ENCODE results near the gene C4BPB. TPM values are rescaled to one million over a fixed set of nuclear protein-coding genes. Genes with fewer than 3 reads are reported as not detected.
A peak's percentile ranks its signal among the peaks of the same experiment; 100 is the strongest.

Gene C4BPB
- total RNA-seq, 8 experiments from 2014 or later, result 0.21 to 1.7 (median 0.81) TPM; not detected in 5

DNA sequence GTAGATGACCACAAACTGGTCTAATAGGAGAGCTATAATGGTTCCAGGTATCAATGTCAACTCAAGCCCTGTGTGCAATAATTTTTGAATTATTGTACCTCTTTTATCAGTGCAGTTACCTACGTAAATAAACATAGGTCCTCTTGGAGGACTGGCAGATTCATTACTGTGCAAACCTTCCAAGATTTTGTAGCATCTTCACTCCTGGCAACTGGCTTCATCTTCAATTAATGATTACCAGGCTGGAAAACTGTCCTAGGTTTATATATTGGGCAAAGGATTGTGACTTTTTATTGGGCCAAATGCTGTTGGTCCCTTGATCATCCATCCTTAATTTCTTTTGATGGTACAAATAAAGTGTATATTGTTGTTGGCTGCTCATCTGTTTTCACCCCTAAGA is 51.0 kb downstream of the C4BPB start:
- Histone ChIP-seq H3K4me1 (replicated peaks in 1 of 2) (no peaks in the 10 kb centered on the region), H3K4me3 (no peak overlapping the region), H3K27ac (no peak overlapping the region)
- 60 to 100% (median 100%) methylated on average over 1 of the region's 1 CpG; no CpG with 5 or more reads in 3 of the 10 experiments for WGBS, 10 experiments
- ATAC-seq (replicated peaks in 6 of 8), result no peak
- in situ Hi-C loops (cut with MboI; ENCODE audit: low pct_unique_long_range_greater_than_20kb in 2 of 9, low sequenced_read_pairs in 9 of 9, unreplicated experiment in 9 of 9), result no loop called here

DNA sequence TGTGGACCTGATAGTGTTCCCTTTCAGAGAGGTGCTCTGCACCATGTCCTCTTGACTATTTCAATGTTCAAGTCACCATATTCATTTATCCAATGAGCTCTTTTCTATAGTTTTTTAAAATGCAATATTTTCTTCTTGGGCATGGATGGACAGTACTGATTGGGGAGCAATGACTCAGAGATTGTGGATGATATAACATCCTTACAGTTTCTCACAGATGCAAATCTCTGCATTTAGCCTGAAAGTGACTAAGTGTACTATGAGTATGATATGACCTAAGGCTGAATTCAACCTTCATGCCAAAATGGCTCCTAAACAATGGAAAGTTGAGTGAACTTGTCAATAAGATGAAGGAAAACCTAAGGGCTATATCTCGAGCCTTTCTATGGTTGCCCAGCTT is 51.9 kb downstream of the C4BPB start:
- WGBS, 10 experiments, result 23 to 83% (median 42%) methylated on average over 1 of the region's 1 CpG; no CpG with 5 or more reads in 4 of the 10 experiments
- no peak overlapping the region for H3K4me3 ChIP-seq
- no peak overlapping the region for H3K27ac ChIP-seq
- ATAC-seq (replicated peaks in 6 of 8), result peak in 2 of 8 experiments; percentile 70 to 75
- no peaks in the 10 kb centered on the region for H3K4me1 ChIP-seq (replicated peaks in 1 of 2)
- in situ Hi-C loops (cut with MboI; ENCODE audit: low pct_unique_long_range_greater_than_20kb in 2 of 9, low sequenced_read_pairs in 9 of 9, unreplicated experiment in 9 of 9), result no loop called here

DNA sequence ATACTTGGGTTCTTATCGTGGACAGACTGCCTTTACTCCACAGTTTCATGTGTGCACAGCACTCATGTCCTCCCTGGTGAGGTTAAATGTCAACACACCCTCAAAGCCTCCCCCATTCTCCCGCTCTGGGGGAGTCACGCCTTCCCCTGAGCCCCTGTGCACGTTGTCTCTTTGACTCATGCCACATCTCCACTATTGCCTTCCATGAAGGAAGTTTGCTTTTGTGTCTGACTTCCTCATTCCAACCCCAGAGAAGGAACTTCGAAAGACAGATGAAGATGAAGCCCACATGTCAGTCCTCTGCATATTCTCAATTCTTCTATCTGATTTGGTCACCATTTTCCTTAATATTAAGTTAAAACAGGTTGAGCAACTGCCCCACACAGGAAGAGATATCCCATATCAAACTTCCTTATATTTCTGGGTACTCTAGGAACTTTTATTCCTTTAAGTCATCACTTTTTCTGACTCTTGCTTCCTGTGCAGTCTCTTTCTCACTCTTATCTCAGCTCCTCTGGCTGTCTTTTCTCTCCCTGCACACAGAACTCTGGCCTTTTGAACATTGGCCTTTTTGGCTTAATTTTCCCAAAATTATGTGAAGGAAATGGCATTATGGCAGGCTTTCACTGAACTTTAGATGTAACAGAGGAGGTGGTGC is 56.9 kb downstream of the C4BPB start:
- WGBS, 10 experiments, result 20 to 100% (median 62%) methylated on average over 1 to 5 of the region's 5 CpGs; no CpG with 5 or more reads in 1 of the 10 experiments
- in situ Hi-C loops (cut with MboI; ENCODE audit: low pct_unique_long_range_greater_than_20kb in 2 of 9, low sequenced_read_pairs in 9 of 9, unreplicated experiment in 9 of 9), result no loop called here
- no peak for ATAC-seq (replicated peaks in 6 of 8)
- Histone ChIP-seq H3K4me1 (replicated peaks in 1 of 2) (no peaks in the 10 kb centered on the region), H3K27ac (no peak overlapping the region), H3K4me3 (no peak overlapping the region)

Other genes with a start within 250 kb of the C4BPB start
- gene IL20, start 223.2 kb upstream of the C4BPB start, total RNA-seq, result under 1 TPM in 1 of 8 experiments, not detected in 7; 0.25 TPM
- under 1 TPM in 2 of 8 experiments, not detected in 6; 0.17 to 0.38 TPM for gene IL24, start 191.4 kb upstream of the C4BPB start, total RNA-seq
- gene FCMR, start 166.9 kb upstream of the C4BPB start, total RNA-seq, result 1 to 10 TPM in 2 of 8 experiments, under 1 TPM in 2, not detected in 4; 0.49 to 2.0 (median 0.99) TPM
- under 1 TPM in 4 of 8 experiments, not detected in 4; 0.04 to 0.47 (median 0.14) TPM for gene PIGR, start 142.4 kb upstream of the C4BPB start, total RNA-seq
- 1 to 10 TPM in 2 of 8 experiments, under 1 TPM in 3, not detected in 3; 0.31 to 1.9 (median 0.46) TPM for gene FCAMR, start 118.4 kb upstream of the C4BPB start, total RNA-seq
- under 1 TPM in 7 of 8 experiments, not detected in 1; 0.07 to 0.52 (median 0.17) TPM for gene C1orf116, start 56.1 kb upstream of the C4BPB start, total RNA-seq
- 10 to 100 TPM in 5 of 8 experiments, 1 to 10 TPM in 3; 5.9 to 31.6 (median 17.3) TPM for gene YOD1, start 37.7 kb upstream of the C4BPB start, total RNA-seq
- gene PFKFB2, start 35.6 kb upstream of the C4BPB start, total RNA-seq, result 10 to 100 TPM in 2 of 8 experiments, 1 to 10 TPM in 6; 4.1 to 13.4 (median 6.8) TPM
- gene C4BPA, start 15.4 kb downstream of the C4BPB start, total RNA-seq, result 1 to 10 TPM in 1 of 8 experiments, not detected in 7; 2.3 TPM
- 100 to 1,000 TPM in 1 of 8 experiments, 10 to 100 TPM in 2, 1 to 10 TPM in 5; 4.6 to 949 (median 9.0) TPM for gene CD55, start 232.8 kb downstream of the C4BPB start, total RNA-seq